Endodermal cell (in vitro differentiated cells): ENCODE results near the gene CNTN1. TPM values are rescaled to one million over a fixed set of nuclear protein-coding genes. Genes with fewer than 3 reads are reported as not detected.

Experiments
- DNase-seq: peaks from one replicate; pipeline ENCODE4 v3.0.0-alpha.2; 2017
- H3K27ac ChIP-seq: 2 replicates; pipeline ENCODE4 v1.5.1; 2013; ENCODE audit warnings: mild to moderate bottlenecking, low read depth, low read length, moderate library complexity
- H3K27me3 ChIP-seq: 2 replicates; pipeline ENCODE4 v1.6.1; 2013; ENCODE audit warnings: mild to moderate bottlenecking, low read length, moderate library complexity; ENCODE audit not compliant: insufficient read depth, control insufficient read depth, poor library complexity, severe bottlenecking
- H3K36me3 ChIP-seq: 2 replicates; pipeline ENCODE4 v1.7.0; 2013; ENCODE audit warnings: mild to moderate bottlenecking, low read length, moderate library complexity; ENCODE audit not compliant: control insufficient read depth, insufficient read depth
- H3K4me1 ChIP-seq: one replicate; pipeline ENCODE4 v1.7.0; 2013; ENCODE audit warnings: low read length; ENCODE audit not compliant: control insufficient read depth, insufficient read depth
- H3K4me3 ChIP-seq: 2 replicates; pipeline ENCODE4 v1.5.1; 2013; ENCODE audit warnings: mild to moderate bottlenecking, low read length, moderate library complexity
- H3K9ac ChIP-seq: 2 replicates; pipeline ENCODE4 v1.6.1; 2013; ENCODE audit warnings: mild to moderate bottlenecking, low read length, moderate library complexity; ENCODE audit not compliant: poor library complexity, severe bottlenecking; ENCODE audit errors: extremely low read depth
- H3K9me3 ChIP-seq: 2 replicates; pipeline ENCODE4 v1.6.1; 2013; ENCODE audit warnings: mild to moderate bottlenecking, low read length, moderate library complexity; ENCODE audit not compliant: control insufficient read depth
- H3K27ac Mint-ChIP-seq: 2 replicates; pipeline ENCODE4 v1.8.0; 2020; ENCODE audit warnings: mixed read lengths
- H3K27me3 Mint-ChIP-seq: 2 replicates; pipeline ENCODE4 v1.8.0; 2021; ENCODE audit warnings: mild to moderate bottlenecking, mixed read lengths; ENCODE audit not compliant: insufficient read depth
- H3K36me3 Mint-ChIP-seq: 2 replicates; pipeline ENCODE4 v1.8.0; 2020; ENCODE audit warnings: low read depth, mixed read lengths
- H3K4me1 Mint-ChIP-seq: 2 replicates; pipeline ENCODE4 v1.8.0; 2020; ENCODE audit warnings: mixed read lengths
- H3K4me3 Mint-ChIP-seq: 2 replicates; pipeline ENCODE4 v1.8.0; 2020; ENCODE audit warnings: mild to moderate bottlenecking, moderate library complexity, mixed read lengths
- H3K9me3 Mint-ChIP-seq: 2 replicates; pipeline ENCODE4 v1.8.0; 2020; ENCODE audit warnings: mild to moderate bottlenecking, mixed read lengths
- WGBS, 2 experiments: methylation state at CpG; one replicate each; pipeline versions ENCODE4 v1.1.5 to v1.1.7; 2013; ENCODE audit warnings: missing lambda C conversion rate in 2 of 2, mixed read lengths in 1 of 2; ENCODE audit not compliant: insufficient coverage in 1 of 2, insufficient read length in 1 of 2; 5-methylcytosine and 5-hydroxymethylcytosine counted together
- total RNA-seq, 2 donors: library from RNA; stranded (reverse); fragmentation: NEBNext Ultra II Directional in 1 of 2; extraction: Animal tissue kit (Norgen Biotek cat#: 25700) in 1 of 2; gene quantifications; 2 replicates in 1 of 2; 3 replicates in 1 of 2; pipeline ENCODE4 v1.2.1, GENCODE V29; 2021
- TF ChIP-seq, protein P1 (sequence below): fragments of 200-600 bp; sonication (generic); conservative IDR thresholded peaks from 2 replicates; pipeline ENCODE4 v1.5.0; 2021; ENCODE audit warnings: antibody characterized with exemption, mild to moderate bottlenecking

The CNTN1 gene
- total RNA-seq, 2 donors from 2014 or later = 8.4 to 8.6 TPM

DNA sequence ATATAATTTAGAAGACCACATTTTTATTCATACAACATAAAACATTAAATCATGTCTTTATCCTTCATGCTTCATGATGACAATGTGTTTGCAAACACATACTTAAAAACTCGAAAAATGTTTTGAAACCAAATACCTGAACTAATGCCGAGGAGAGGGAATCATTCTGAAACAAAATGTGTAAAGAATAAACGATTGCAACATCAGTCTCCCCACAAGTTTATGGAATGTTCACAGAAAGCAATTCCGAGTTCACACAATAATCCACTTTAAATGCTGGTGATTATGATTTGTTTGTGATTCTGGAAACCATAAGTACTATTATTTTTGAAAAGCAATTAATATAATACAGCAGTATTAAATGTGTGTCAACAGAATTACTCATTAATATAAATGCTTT is 411.4 kb downstream of the CNTN1 start:
- Mint-ChIP-seq H3K36me3 (no peaks in the 10 kb centered on the region), H3K9me3 (no peaks in the 10 kb centered on the region), H3K27me3 (no peaks in the 10 kb centered on the region), H3K4me1 (no peaks in the 10 kb centered on the region), H3K4me3 (no peak overlapping the region), H3K27ac (no peak overlapping the region)
- TF ChIP-seq, protein P1, sequence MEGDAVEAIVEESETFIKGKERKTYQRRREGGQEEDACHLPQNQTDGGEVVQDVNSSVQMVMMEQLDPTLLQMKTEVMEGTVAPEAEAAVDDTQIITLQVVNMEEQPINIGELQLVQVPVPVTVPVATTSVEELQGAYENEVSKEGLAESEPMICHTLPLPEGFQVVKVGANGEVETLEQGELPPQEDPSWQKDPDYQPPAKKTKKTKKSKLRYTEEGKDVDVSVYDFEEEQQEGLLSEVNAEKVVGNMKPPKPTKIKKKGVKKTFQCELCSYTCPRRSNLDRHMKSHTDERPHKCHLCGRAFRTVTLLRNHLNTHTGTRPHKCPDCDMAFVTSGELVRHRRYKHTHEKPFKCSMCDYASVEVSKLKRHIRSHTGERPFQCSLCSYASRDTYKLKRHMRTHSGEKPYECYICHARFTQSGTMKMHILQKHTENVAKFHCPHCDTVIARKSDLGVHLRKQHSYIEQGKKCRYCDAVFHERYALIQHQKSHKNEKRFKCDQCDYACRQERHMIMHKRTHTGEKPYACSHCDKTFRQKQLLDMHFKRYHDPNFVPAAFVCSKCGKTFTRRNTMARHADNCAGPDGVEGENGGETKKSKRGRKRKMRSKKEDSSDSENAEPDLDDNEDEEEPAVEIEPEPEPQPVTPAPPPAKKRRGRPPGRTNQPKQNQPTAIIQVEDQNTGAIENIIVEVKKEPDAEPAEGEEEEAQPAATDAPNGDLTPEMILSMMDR = no peak
- Histone ChIP-seq H3K4me1 (no peaks in the 10 kb centered on the region), H3K27me3 (no peaks in the 10 kb centered on the region), H3K4me3 (no peak overlapping the region), H3K36me3 (no peaks in the 10 kb centered on the region), H3K27ac (no peak overlapping the region), H3K9me3 (no peaks in the 10 kb centered on the region), H3K9ac (no peak overlapping the region)
- 80 to 94% methylated on average over 1 to 3 of the region's 4 CpGs for WGBS, 2 experiments
- DNase-seq = no peak

DNA sequence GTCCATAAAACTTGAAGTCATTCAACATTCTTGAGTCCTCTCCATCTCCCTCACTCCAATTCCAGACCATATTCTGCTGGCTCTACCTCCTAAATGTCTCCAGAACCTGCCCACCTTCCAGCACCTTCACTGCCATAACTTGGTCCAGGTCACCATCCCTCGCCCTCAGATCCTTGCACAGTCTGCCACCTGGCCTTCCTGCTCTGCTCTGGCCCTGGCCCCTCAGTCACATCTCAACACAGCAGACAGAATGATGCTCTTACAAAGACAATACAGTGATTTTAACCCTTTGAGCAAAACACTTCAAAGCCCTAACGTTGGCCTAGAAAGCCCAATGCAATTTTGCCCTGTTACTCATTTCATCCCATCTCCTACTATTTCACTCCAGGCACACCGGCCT is 414.1 kb downstream of the CNTN1 start:
- DNase-seq = no peak
- Histone ChIP-seq H3K27ac (no peak overlapping the region), H3K4me3 (no peak overlapping the region), H3K9me3 (no peaks in the 10 kb centered on the region), H3K27me3 (no peaks in the 10 kb centered on the region), H3K36me3 (no peaks in the 10 kb centered on the region), H3K4me1 (no peaks in the 10 kb centered on the region), H3K9ac (no peak overlapping the region)
- H3K27ac Mint-ChIP-seq = no peak overlapping the region
- TF ChIP-seq, protein P1 = no peak
- H3K27me3 Mint-ChIP-seq = no peaks in the 10 kb centered on the region
- no peaks in the 10 kb centered on the region for H3K9me3 Mint-ChIP-seq
- H3K4me3 Mint-ChIP-seq = no peak overlapping the region
- H3K36me3 Mint-ChIP-seq = no peaks in the 10 kb centered on the region
- no peaks in the 10 kb centered on the region for H3K4me1 Mint-ChIP-seq
- 89 to 93% methylated on average over 3 of the region's 3 CpGs for WGBS, 2 experiments

DNA sequence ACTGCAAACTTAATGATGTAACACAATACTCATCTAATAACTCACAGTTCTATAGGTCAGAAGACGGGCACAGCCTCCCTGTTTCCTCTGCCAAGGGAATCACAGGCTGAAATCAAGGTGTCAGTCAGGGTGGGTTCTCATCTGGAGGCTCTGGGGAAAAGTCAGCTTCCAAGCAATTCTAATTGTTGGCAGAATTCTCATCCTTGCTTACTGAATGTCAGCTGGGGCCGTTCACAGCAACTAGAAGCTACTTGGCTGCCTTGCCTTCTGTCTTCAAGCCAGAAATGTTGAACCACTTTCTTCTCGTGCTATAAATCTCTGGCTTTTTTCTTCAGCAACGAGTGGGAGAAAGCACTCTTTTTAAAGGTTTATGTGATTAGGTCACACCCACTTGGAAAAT is 415.8 kb downstream of the CNTN1 start:
- Mint-ChIP-seq H3K27ac (no peak overlapping the region), H3K9me3 (no peaks in the 10 kb centered on the region)
- 87 to 96% methylated on average over 3 to 4 of the region's 4 CpGs for WGBS, 2 experiments

More for the DNA sequence above, 415.8 kb downstream of the CNTN1 start:
- Mint-ChIP-seq H3K36me3 (no peaks in the 10 kb centered on the region), H3K4me3 (no peak overlapping the region), H3K4me1 (no peaks in the 10 kb centered on the region), H3K27me3 (no peaks in the 10 kb centered on the region)
- no peak overlapping the region for H3K4me3 ChIP-seq
- no peak overlapping the region for H3K9ac ChIP-seq
- H3K4me1 ChIP-seq = no peaks in the 10 kb centered on the region
- TF ChIP-seq, protein P1 = no peak
- DNase-seq = no peak
- H3K9me3 ChIP-seq = no peaks in the 10 kb centered on the region
- no peaks in the 10 kb centered on the region for H3K36me3 ChIP-seq
- H3K27ac ChIP-seq = no peak overlapping the region
- no peaks in the 10 kb centered on the region for H3K27me3 ChIP-seq
